Measurements from ENCODE around the gene DEPDC1B.
"Not testable (repeated sequence)": the region's sequence is repeated elsewhere in the genome, so short reads cannot be mapped to it uniquely, and the experiment has no call there.

The DEPDC1B gene

DNA sequence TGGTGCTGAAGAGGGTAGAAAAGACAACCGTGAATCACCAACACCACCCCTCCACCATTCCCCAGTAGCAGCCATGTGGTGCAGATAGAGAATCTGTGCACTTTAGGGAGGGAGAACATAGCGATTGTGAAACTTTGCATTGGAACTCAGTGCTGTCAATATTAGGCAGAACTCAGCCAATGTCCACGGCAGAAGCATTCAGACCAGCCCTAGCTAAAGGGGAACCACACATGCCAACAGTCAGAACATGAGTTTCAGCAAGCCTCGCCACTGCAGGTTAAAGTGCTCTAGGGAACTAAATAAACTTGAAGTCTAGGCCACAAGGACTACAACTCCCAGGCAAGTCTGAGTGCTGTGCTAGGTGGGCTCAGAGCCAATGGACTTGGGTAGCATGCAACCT, 38.5 kb upstream of the DEPDC1B start:
- TF ChIP-seq CTCF (IDR thresholded peaks at IDR 0.05; ENCODE audit: unreplicated experiment in 3 of 3) = no peak
- no peak overlapping the region for H3K4me3 Mint-ChIP-seq
- peaks cover 7% of the 10 kb centered on the region for H3K36me3 Mint-ChIP-seq (ENCODE audit: low read depth)
- H3K27me3 Mint-ChIP-seq (ENCODE audit: low read depth) = no peaks in the 10 kb centered on the region
- peaks cover 18% of the 10 kb centered on the region for H3K9me3 Mint-ChIP-seq
- no peaks in the 10 kb centered on the region for H3K4me1 Mint-ChIP-seq
- no peak overlapping the region for H3K27ac Mint-ChIP-seq

GRCh38 chr5:60730858-60731257, 30.9 kb upstream of the DEPDC1B start:
- not testable (repeated sequence) for H3K4me1 Mint-ChIP-seq; H3K9me3 Mint-ChIP-seq; H3K36me3 Mint-ChIP-seq (ENCODE audit: low read depth); H3K4me3 Mint-ChIP-seq; H3K27me3 Mint-ChIP-seq (ENCODE audit: low read depth); H3K27ac Mint-ChIP-seq

DNA sequence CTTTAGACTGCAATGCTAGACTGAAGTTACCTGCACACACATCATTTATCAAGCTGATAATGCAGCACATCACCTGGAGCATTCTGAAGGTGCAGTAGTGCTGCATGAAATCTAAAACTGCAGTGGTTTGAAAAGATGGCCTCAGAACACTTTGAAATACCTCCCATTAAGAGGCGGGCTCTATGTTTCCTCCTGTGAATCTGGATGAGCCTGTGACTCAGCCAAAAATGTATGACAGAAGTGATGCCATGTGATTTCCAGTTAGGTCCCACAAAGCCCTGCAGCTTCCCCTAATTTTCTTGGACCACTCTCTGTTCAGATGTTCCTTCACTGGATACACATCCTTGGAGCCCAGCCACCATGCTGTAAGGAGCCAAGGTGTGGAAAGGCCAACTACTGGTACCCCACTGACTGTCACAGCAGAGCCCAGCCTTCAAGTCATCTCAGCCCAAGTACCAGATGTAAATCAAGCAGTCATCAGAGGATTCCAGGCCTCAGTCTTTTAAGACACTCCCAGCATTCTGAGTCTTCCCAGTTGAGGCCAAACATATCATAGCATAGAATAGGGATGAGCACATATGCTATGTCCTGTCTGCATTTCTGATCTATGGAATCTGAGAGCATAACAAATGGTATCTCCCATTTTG, 27.2 kb upstream of the DEPDC1B start:
- Mint-ChIP-seq H3K4me1 (no peaks in the 10 kb centered on the region), H3K36me3 (ENCODE audit: low read depth) (no peaks in the 10 kb centered on the region), H3K27me3 (ENCODE audit: low read depth) (no peaks in the 10 kb centered on the region), H3K4me3 (no peak overlapping the region), H3K27ac (no peak overlapping the region), H3K9me3 (peaks cover 8% of the 10 kb centered on the region)
- TF ChIP-seq CTCF (IDR thresholded peaks at IDR 0.05; ENCODE audit: unreplicated experiment in 3 of 3) = no peak

DNA sequence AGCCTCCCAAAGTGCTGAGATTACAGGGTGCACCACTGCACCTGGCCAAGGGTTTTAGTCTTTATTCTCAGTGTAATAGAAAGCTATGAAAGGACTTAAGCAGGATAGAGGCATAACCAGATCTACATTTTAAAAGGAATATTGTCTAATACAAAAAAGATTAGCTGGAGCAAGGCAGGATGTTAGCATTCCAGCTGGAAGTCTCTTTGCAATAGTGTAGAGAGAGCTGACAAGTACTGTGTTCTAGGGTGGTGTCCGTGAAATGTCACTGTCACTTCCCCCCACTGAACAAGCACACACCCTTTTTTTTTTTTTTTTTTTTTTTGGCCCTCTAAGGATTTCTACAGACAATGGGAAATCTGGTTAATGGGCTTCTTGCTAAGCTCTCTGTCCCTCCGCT, 24.2 kb upstream of the DEPDC1B start:
- TF ChIP-seq CTCF (IDR thresholded peaks at IDR 0.05; ENCODE audit: unreplicated experiment in 3 of 3) = no peak
- no peaks in the 10 kb centered on the region for H3K9me3 Mint-ChIP-seq
- H3K27ac Mint-ChIP-seq = no peak overlapping the region
- no peaks in the 10 kb centered on the region for H3K36me3 Mint-ChIP-seq (ENCODE audit: low read depth)
- H3K4me1 Mint-ChIP-seq = no peaks in the 10 kb centered on the region
- H3K4me3 Mint-ChIP-seq = no peak overlapping the region
- H3K27me3 Mint-ChIP-seq (ENCODE audit: low read depth) = no peaks in the 10 kb centered on the region

- TF ChIP-seq CTCF (IDR thresholded peaks at IDR 0.05; ENCODE audit: unreplicated experiment in 3 of 3) = no peak
- Mint-ChIP-seq H3K9me3 (peaks cover 2% of the 10 kb centered on the region), H3K36me3 (ENCODE audit: low read depth) (no peaks in the 10 kb centered on the region), H3K4me1 (no peaks in the 10 kb centered on the region), H3K27ac (no peak overlapping the region), H3K4me3 (no peak overlapping the region), H3K27me3 (ENCODE audit: low read depth) (no peaks in the 10 kb centered on the region)
These were observed 22.4 kb upstream of the DEPDC1B start for GRCh38 chr5:60722416-60722815.

- peaks cover 10% of the 10 kb centered on the region for H3K9me3 Mint-ChIP-seq
- no peaks in the 10 kb centered on the region for H3K4me1 Mint-ChIP-seq
- H3K4me3 Mint-ChIP-seq = no peak overlapping the region
- no peak overlapping the region for H3K27ac Mint-ChIP-seq
- no peak for TF ChIP-seq CTCF (IDR thresholded peaks at IDR 0.05; ENCODE audit: unreplicated experiment in 3 of 3)
- peaks cover 4% of the 10 kb centered on the region for H3K27me3 Mint-ChIP-seq (ENCODE audit: low read depth)
- no peaks in the 10 kb centered on the region for H3K36me3 Mint-ChIP-seq (ENCODE audit: low read depth)
These were observed 19.4 kb upstream of the DEPDC1B start for GRCh38 chr5:60719329-60719728.

Measured in nephron (organoid).